ENCODE results near the gene EIF2D.
"Not testable (repeated sequence)": the region's sequence is repeated elsewhere in the genome, so short reads cannot be mapped to it uniquely, and the experiment has no call there.

The EIF2D gene

GRCh38 chr1:206651014-206651413 is 38.7 kb upstream of the EIF2D start:
- Histone ChIP-seq H3K9me3 (ENCODE audit: control insufficient read depth, low read length) (no peaks in the 10 kb centered on the region), H3K36me3 (ENCODE audit: control insufficient read depth, insufficient read depth, low read length) (no peaks in the 10 kb centered on the region), H3K9ac (ENCODE audit: low read length) (no peak overlapping the region), H3K4me3 (ENCODE audit: low read length) (no peak overlapping the region), H3K27me3 (ENCODE audit: control insufficient read depth, insufficient read depth, low read length) (no peaks in the 10 kb centered on the region), H3K4me1 (ENCODE audit: control insufficient read depth, insufficient read depth, low read length) (no peaks in the 10 kb centered on the region)

GRCh38 chr1:206649261-206649921 is 37.1 kb upstream of the EIF2D start:
- H3K4me3 ChIP-seq (ENCODE audit: low read length): no peak overlapping the region
- H3K9me3 ChIP-seq (ENCODE audit: control insufficient read depth, low read length): no peaks in the 10 kb centered on the region
- H3K36me3 ChIP-seq (ENCODE audit: control insufficient read depth, insufficient read depth, low read length): no peaks in the 10 kb centered on the region
- H3K4me1 ChIP-seq (ENCODE audit: control insufficient read depth, insufficient read depth, low read length): no peaks in the 10 kb centered on the region
- no peak overlapping the region for H3K9ac ChIP-seq (ENCODE audit: low read length)
- no peaks in the 10 kb centered on the region for H3K27me3 ChIP-seq (ENCODE audit: control insufficient read depth, insufficient read depth, low read length)

- H3K4me3 ChIP-seq (ENCODE audit: low read length): no peak overlapping the region
- H3K9ac ChIP-seq (ENCODE audit: low read length): no peak overlapping the region
- H3K36me3 ChIP-seq (ENCODE audit: control insufficient read depth, insufficient read depth, low read length): no peaks in the 10 kb centered on the region
- no peaks in the 10 kb centered on the region for H3K4me1 ChIP-seq (ENCODE audit: control insufficient read depth, insufficient read depth, low read length)
- no peaks in the 10 kb centered on the region for H3K9me3 ChIP-seq (ENCODE audit: control insufficient read depth, low read length)
- no peaks in the 10 kb centered on the region for H3K27me3 ChIP-seq (ENCODE audit: control insufficient read depth, insufficient read depth, low read length)
These were observed 35.0 kb upstream of the EIF2D start for GRCh38 chr1:206647224-206647623.

GRCh38 chr1:206646504-206646903 is 34.2 kb upstream of the EIF2D start:
- H3K9me3 ChIP-seq (ENCODE audit: control insufficient read depth, low read length): no peaks in the 10 kb centered on the region
- no peak overlapping the region for H3K9ac ChIP-seq (ENCODE audit: low read length)
- H3K4me3 ChIP-seq (ENCODE audit: low read length): no peak overlapping the region
- no peaks in the 10 kb centered on the region for H3K36me3 ChIP-seq (ENCODE audit: control insufficient read depth, insufficient read depth, low read length)
- no peaks in the 10 kb centered on the region for H3K4me1 ChIP-seq (ENCODE audit: control insufficient read depth, insufficient read depth, low read length)
- no peaks in the 10 kb centered on the region for H3K27me3 ChIP-seq (ENCODE audit: control insufficient read depth, insufficient read depth, low read length)

- Histone ChIP-seq H3K27me3 (ENCODE audit: control insufficient read depth, insufficient read depth, low read length) (no peaks in the 10 kb centered on the region), H3K4me1 (ENCODE audit: control insufficient read depth, insufficient read depth, low read length) (no peaks in the 10 kb centered on the region), H3K9ac (ENCODE audit: low read length) (no peak overlapping the region), H3K4me3 (ENCODE audit: low read length) (no peak overlapping the region), H3K36me3 (ENCODE audit: control insufficient read depth, insufficient read depth, low read length) (no peaks in the 10 kb centered on the region), H3K9me3 (ENCODE audit: control insufficient read depth, low read length) (no peaks in the 10 kb centered on the region)
These were observed 30.9 kb upstream of the EIF2D start for GRCh38 chr1:206643118-206643698.

- H3K36me3 ChIP-seq (ENCODE audit: control insufficient read depth, insufficient read depth, low read length); H3K9me3 ChIP-seq (ENCODE audit: control insufficient read depth, low read length); H3K27me3 ChIP-seq (ENCODE audit: control insufficient read depth, insufficient read depth, low read length); H3K4me1 ChIP-seq (ENCODE audit: control insufficient read depth, insufficient read depth, low read length); H3K9ac ChIP-seq (ENCODE audit: low read length); H3K4me3 ChIP-seq (ENCODE audit: low read length): not testable (repeated sequence)
These were observed 29.8 kb upstream of the EIF2D start for GRCh38 chr1:206642074-206642473.

- Histone ChIP-seq H3K36me3 (ENCODE audit: control insufficient read depth, insufficient read depth, low read length) (no peaks in the 10 kb centered on the region), H3K4me3 (ENCODE audit: low read length) (no peak overlapping the region), H3K9ac (ENCODE audit: low read length) (no peak overlapping the region), H3K27me3 (ENCODE audit: control insufficient read depth, insufficient read depth, low read length) (no peaks in the 10 kb centered on the region), H3K9me3 (ENCODE audit: control insufficient read depth, low read length) (no peaks in the 10 kb centered on the region), H3K4me1 (ENCODE audit: control insufficient read depth, insufficient read depth, low read length) (peaks cover 15% of the 10 kb centered on the region)
These were observed 25.3 kb upstream of the EIF2D start for GRCh38 chr1:206637605-206638004.

GRCh38 chr1:206636671-206637070 is 24.4 kb upstream of the EIF2D start:
- Histone ChIP-seq H3K4me1 (ENCODE audit: control insufficient read depth, insufficient read depth, low read length) (peaks cover 15% of the 10 kb centered on the region), H3K27me3 (ENCODE audit: control insufficient read depth, insufficient read depth, low read length) (no peaks in the 10 kb centered on the region), H3K9me3 (ENCODE audit: control insufficient read depth, low read length) (no peaks in the 10 kb centered on the region), H3K36me3 (ENCODE audit: control insufficient read depth, insufficient read depth, low read length) (no peaks in the 10 kb centered on the region), H3K9ac (ENCODE audit: low read length) (no peak overlapping the region), H3K4me3 (ENCODE audit: low read length) (no peak overlapping the region)

GRCh38 chr1:206635978-206636345 is 23.7 kb upstream of the EIF2D start:
- H3K27me3 ChIP-seq (ENCODE audit: control insufficient read depth, insufficient read depth, low read length): no peaks in the 10 kb centered on the region
- no peaks in the 10 kb centered on the region for H3K36me3 ChIP-seq (ENCODE audit: control insufficient read depth, insufficient read depth, low read length)
- peaks cover 15% of the 10 kb centered on the region for H3K4me1 ChIP-seq (ENCODE audit: control insufficient read depth, insufficient read depth, low read length)
- H3K9me3 ChIP-seq (ENCODE audit: control insufficient read depth, low read length): no peaks in the 10 kb centered on the region
- peak overlapping the region; percentile 62 for H3K4me3 ChIP-seq (ENCODE audit: low read length)
- peak overlapping the region; percentile 65 for H3K9ac ChIP-seq (ENCODE audit: low read length)

GRCh38 chr1:206635080-206635977 is 23.1 kb upstream of the EIF2D start, which contains the start of gene DYRK3:
Gene DYRK3, plus strand, starts transcription at chr1:206635536. Its CDS starts 168 bp downstream, at chr1:206635704.
- Histone ChIP-seq H3K4me1 (ENCODE audit: control insufficient read depth, insufficient read depth, low read length) (peaks cover 15% of the 10 kb centered on the region), H3K4me3 (ENCODE audit: low read length) (peak within 1 kb of the TSS; percentile 62), H3K27me3 (ENCODE audit: control insufficient read depth, insufficient read depth, low read length) (no peaks in the 10 kb centered on the region)

GRCh38 chr1:206634365-206635079 is 22.3 kb upstream of the EIF2D start:
- peaks cover 15% of the 10 kb centered on the region for H3K4me1 ChIP-seq (ENCODE audit: control insufficient read depth, insufficient read depth, low read length)
- peak overlapping the region; percentile 62 for H3K4me3 ChIP-seq (ENCODE audit: low read length)
- H3K9ac ChIP-seq (ENCODE audit: low read length): peak overlapping the region; percentile 42
- H3K36me3 ChIP-seq (ENCODE audit: control insufficient read depth, insufficient read depth, low read length): no peaks in the 10 kb centered on the region
- H3K9me3 ChIP-seq (ENCODE audit: control insufficient read depth, low read length): no peaks in the 10 kb centered on the region
- no peaks in the 10 kb centered on the region for H3K27me3 ChIP-seq (ENCODE audit: control insufficient read depth, insufficient read depth, low read length)

More at GRCh38 chr1:206635080-206635977, 23.1 kb upstream of the EIF2D start, which contains the start of gene DYRK3:
- Histone ChIP-seq H3K9ac (ENCODE audit: low read length) (peak within 1 kb of the TSS; percentile 65), H3K9me3 (ENCODE audit: control insufficient read depth, low read length) (no peaks in the 10 kb centered on the region), H3K36me3 (ENCODE audit: control insufficient read depth, insufficient read depth, low read length) (no peaks in the 10 kb centered on the region)
